A549 (cell line): Measurements from ENCODE around the gene NHERF1.

ENCODE experiments used
- CTCF ChIP-seq: fragments of >200 bp; sonication (Bioruptor Twin); formaldehyde crosslinking; IDR thresholded peaks from 3 replicates; pipeline ENCODE4 v1.5.1; 2016
- POLR2A ChIP-seq: IDR thresholded peaks from 2 replicates; pipeline ENCODE4 v1.6.1; 2012; ENCODE audit warnings: mild to moderate bottlenecking, low read length
- TF ChIP-seq, protein P1 (sequence below): fragments of 450-650 bp; IDR thresholded peaks from 2 replicates; pipeline ENCODE4 v1.6.1; 2014; ENCODE audit warnings: antibody characterized with exemption

DNA sequence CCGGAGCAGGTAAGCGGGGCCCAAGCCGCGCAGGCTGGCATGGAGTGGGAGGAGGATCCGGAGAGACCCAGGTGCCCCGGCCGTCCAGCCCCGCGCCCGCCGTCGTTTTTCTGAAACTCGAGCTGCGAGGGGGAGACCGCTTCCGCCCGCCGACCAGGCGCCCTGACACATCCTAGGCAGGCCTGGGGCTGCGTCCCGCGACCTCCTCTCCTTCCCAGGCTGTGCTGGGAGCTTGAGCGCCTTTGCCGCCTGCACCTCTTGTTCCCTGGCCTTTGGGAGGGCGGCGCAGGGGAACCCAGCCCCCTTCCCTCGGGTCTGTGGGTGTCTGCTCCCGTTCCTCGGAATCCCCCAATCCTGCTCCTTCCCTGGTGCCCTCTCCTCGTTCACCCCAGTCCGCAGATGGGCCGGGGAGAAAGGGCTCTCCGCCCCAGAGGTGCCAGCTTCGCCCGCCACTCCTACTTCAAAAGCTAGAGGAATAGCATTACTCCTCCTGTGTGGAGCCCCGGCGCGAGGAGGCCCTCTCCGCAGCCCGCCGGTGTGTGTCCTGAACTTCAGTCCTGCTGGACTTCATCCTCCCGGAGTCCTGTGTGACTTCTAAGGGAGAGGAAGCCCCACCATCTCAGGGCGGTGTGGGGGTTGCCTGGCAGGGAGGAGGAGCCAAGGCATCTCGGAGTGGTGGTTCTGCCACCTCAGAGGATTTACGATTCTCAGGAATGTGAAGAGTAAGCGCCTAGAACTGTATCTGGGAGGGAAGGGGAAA lies 1.0 kb downstream of the NHERF1 start:
- TF ChIP-seq CTCF (no peak), POLR2A (no peak)
- TF ChIP-seq, protein P1, sequence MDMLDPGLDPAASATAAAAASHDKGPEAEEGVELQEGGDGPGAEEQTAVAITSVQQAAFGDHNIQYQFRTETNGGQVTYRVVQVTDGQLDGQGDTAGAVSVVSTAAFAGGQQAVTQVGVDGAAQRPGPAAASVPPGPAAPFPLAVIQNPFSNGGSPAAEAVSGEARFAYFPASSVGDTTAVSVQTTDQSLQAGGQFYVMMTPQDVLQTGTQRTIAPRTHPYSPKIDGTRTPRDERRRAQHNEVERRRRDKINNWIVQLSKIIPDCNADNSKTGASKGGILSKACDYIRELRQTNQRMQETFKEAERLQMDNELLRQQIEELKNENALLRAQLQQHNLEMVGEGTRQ = no peak
